Tibial nerve (tissue), 3 donors: ENCODE results near the gene MRPS5.

Experiments
- POLR2A ChIP-seq, 2 donors: fragments of 450-650 bp; IDR thresholded peaks; one replicate each; pipeline ENCODE4 v1.6.1; 2017; ENCODE audit warnings: antibody characterized with exemption in 2 of 2, mild to moderate bottlenecking in 2 of 2, moderate library complexity in 2 of 2
- TF ChIP-seq, protein P1 (sequence below), 5 experiments: fragments of 200-600 bp in 3 of 5; fragments of 450-650 bp in 2 of 5; sonication (generic) in 3 of 5; IDR thresholded peaks; one replicate each; pipeline ENCODE4 v1.5.1; 2016 to 2019; ENCODE audit warnings: antibody characterized with exemption in 5 of 5, mild to moderate bottlenecking in 3 of 5, moderate library complexity in 2 of 5

- TF ChIP-seq, protein P1, sequence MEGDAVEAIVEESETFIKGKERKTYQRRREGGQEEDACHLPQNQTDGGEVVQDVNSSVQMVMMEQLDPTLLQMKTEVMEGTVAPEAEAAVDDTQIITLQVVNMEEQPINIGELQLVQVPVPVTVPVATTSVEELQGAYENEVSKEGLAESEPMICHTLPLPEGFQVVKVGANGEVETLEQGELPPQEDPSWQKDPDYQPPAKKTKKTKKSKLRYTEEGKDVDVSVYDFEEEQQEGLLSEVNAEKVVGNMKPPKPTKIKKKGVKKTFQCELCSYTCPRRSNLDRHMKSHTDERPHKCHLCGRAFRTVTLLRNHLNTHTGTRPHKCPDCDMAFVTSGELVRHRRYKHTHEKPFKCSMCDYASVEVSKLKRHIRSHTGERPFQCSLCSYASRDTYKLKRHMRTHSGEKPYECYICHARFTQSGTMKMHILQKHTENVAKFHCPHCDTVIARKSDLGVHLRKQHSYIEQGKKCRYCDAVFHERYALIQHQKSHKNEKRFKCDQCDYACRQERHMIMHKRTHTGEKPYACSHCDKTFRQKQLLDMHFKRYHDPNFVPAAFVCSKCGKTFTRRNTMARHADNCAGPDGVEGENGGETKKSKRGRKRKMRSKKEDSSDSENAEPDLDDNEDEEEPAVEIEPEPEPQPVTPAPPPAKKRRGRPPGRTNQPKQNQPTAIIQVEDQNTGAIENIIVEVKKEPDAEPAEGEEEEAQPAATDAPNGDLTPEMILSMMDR (IDR thresholded peaks at IDR 0.05), result no peak
- no peak for TF ChIP-seq POLR2A (IDR thresholded peaks at IDR 0.05)
These were observed 84.2 kb downstream of the MRPS5 start for GRCh38 chr2:95037384-95037839.
